Measurements from ENCODE around the gene PTBP3. TPM values are rescaled to one million over a fixed set of nuclear protein-coding genes. Genes with fewer than 3 reads are reported as not detected.

Gene PTBP3
- total and polyA plus RNA-seq, 2 of the 4 experiments (the other 2 are of a cell fraction): 8.6 to 15.6 TPM

DNA sequence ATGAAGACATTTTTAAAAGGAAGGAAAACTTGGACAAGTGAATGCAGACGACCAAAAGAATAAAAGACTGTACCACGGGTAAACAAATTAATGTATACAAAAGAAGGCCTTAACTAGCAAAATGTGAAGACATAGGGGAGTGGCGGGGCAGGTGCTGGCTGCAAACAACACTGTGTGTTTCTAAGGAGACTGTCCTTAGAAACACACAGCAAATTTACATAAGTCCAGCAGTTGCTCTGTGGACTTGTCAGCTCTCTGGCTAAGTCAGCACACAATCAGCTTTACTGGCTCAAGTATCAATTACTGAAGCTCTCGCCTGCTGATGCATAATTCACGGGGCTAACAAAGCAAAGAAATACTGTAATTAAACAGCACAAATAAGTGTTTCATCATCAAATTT is 24.8 kb downstream of the PTBP3 start:
- no peak overlapping the region for H3K56ac ChIP-seq (ENCODE audit: extremely low read depth, insufficient read depth, low read length)
- intact Hi-C loops (cut with micrococcal nuclease): no loop called here
- no peak overlapping the region for H2BK20ac ChIP-seq (ENCODE audit: low read depth, low read length)
- no peak overlapping the region for H3K9ac ChIP-seq (ENCODE audit: low read depth, low read length)
- H3K9me1 ChIP-seq (ENCODE audit: insufficient read depth, low read length): peaks cover 10% of the 10 kb centered on the region
- no peak overlapping the region for H3K4ac ChIP-seq (ENCODE audit: low read depth, low read length)
- no peak for ATAC-seq (ENCODE audit: low read depth)
- H4K5ac ChIP-seq (ENCODE audit: low read depth, low read length): no peak overlapping the region
- DNase-seq: peak; percentile 10
- no peak overlapping the region for H4K91ac ChIP-seq (ENCODE audit: insufficient read depth, low read depth, low read length)
- no peak overlapping the region for H3K27ac ChIP-seq (ENCODE audit: insufficient read depth, low read length)
- no peak overlapping the region for H3K4me2 ChIP-seq (ENCODE audit: low read depth, low read length)
- H3K23ac ChIP-seq (ENCODE audit: low read depth, low read length): no peak overlapping the region
- H2AK5ac ChIP-seq (ENCODE audit: low read depth, low read length): no peak overlapping the region
- H2AK9ac ChIP-seq (replicated peaks; ENCODE audit: low read depth, low read length, poor library complexity): no peak overlapping the region
- no peak overlapping the region for H2BK120ac ChIP-seq (ENCODE audit: low read depth, low read length)
- CTCF ChIA-PET: no interaction called here
- no peak overlapping the region for H2AFZ ChIP-seq (replicated peaks; ENCODE audit: low read length, poor library complexity)
- no peak for TF ChIP-seq CEBPB (IDR thresholded peaks at IDR 0.05; ENCODE audit: low read depth, low read length)
- TF ChIP-seq MAFK (IDR thresholded peaks at IDR 0.05; ENCODE audit: low read depth, low read length): no peak
- no peak for TF ChIP-seq BHLHE40 (IDR thresholded peaks at IDR 0.05; ENCODE audit: low read depth, low read length)
- no peak for TF ChIP-seq MXI1 (IDR thresholded peaks at IDR 0.05; ENCODE audit: borderline replicate concordance, low read depth, low read length)
- TF ChIP-seq CHD1 (IDR thresholded peaks at IDR 0.05; ENCODE audit: low read depth, low read length): no peak
- no peak overlapping the region for H3K18ac ChIP-seq (ENCODE audit: low read depth, low read length)
- no peak overlapping the region for H3K14ac ChIP-seq (replicated peaks; ENCODE audit: low read depth, low read length)
- 0 out of 2 replicates have a peak, but pooled peaks cover 1% of the 10 kb centered on the region for H3K36me3 ChIP-seq (ENCODE audit: control insufficient read depth, insufficient read depth, low read length)
- POLR2A ChIA-PET (ENCODE audit: unreplicated experiment): no interaction called here
- H3K27me3 ChIP-seq (ENCODE audit: control insufficient read depth, insufficient read depth, low read length): no peaks in the 10 kb centered on the region
- dilution Hi-C loops (cut with HindIII; ENCODE audit: low sequenced_read_pairs, unreplicated experiment): no loop called here
- peaks cover 16 to 62% of the 10 kb centered on the region in 2 experiments; a peak in 3 of 4 replicates for H3K79me1 ChIP-seq (ENCODE audit: low read depth in 1 of 2, low read length in 2 of 2)
- H4K8ac ChIP-seq (ENCODE audit: low read depth in 2 of 2, low read length in 2 of 2): no peak overlapping the region
- no peak overlapping the region for H2BK15ac ChIP-seq (ENCODE audit: low read depth, low read length)
- 83% methylated on average over 1 of the region's 5 CpGs; no CpG with 5 or more reads in 1 of the 2 experiments for WGBS, 2 experiments (ENCODE audit: extremely low coverage in 2 of 2, insufficient read length in 1 of 2)
- no peaks in the 10 kb centered on the region for H3K9me3 ChIP-seq (ENCODE audit: control insufficient read depth, insufficient read depth, low read length)
- peaks cover 63% of the 10 kb centered on the region for H4K20me1 ChIP-seq (ENCODE audit: insufficient read depth, low read length)
- no TSS peak for BruUV-seq (replicated peaks)
- no peak overlapping the region for H3K4me3 ChIP-seq (ENCODE audit: insufficient read depth, low read depth, low read length)
- no peaks in the 10 kb centered on the region for H3K4me1 ChIP-seq (ENCODE audit: control insufficient read depth, insufficient read depth, low read length)
- no peak overlapping the region for H2BK5ac ChIP-seq (ENCODE audit: low read depth, low read length, poor library complexity, severe bottlenecking)
- in situ Hi-C loops (cut with MboI; ENCODE audit: low sequenced_read_pairs): no loop called here

Data from IMR-90 (cell line).